HG03280 (cell line): ENCODE data around the gene SLC7A9.

Experiments
- ATAC-seq: cut with Tn5 transposase; IDR thresholded peaks from one replicate; pipeline ENCODE4 v1.9.1; 2021; ENCODE audit warnings: mild to moderate bottlenecking, moderate library complexity; ENCODE audit not compliant: unreplicated experiment

SLC7A9 gene

GRCh38 chr19:32829345-32829896, 40.1 kb downstream of the SLC7A9 start:
- no peak for ATAC-seq

DNA sequence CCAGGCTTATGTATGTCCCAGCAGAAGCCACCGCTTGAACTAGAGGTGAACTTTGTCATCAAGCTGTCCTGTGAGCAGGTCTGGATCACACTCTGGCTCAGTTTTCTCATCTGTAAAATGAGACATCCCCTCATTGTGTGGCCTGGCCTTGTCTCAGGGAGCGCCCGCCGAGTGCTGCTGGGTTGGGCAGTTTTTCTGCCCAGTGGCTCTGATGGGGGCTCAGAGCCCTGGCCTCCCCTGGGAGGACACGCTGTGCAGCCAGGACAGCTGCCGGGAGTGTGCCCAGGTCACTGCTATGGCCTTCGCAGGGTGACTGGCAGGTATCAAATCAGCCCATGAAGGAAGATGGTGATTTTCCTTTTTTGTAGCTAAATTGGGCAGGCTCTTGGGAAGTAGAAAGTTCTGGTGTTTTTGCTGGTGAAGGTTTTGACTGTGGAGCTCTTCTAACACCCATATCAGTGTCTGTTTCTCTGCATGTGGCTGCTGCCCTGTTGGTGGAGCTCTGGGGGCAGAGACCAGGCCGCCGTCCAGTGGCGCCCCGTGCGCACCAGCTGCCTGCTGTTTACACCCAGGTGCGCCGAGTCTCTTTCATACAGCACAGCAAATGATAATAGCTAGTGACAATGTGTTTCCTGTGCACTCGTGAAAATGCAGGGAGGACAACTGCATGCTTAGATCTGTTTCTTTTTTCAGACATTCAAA, 40.8 kb downstream of the SLC7A9 start:
- no peak for ATAC-seq

- no peak for ATAC-seq
Observed at GRCh38 chr19:32828139-32828538, 41.4 kb downstream of the SLC7A9 start.

DNA sequence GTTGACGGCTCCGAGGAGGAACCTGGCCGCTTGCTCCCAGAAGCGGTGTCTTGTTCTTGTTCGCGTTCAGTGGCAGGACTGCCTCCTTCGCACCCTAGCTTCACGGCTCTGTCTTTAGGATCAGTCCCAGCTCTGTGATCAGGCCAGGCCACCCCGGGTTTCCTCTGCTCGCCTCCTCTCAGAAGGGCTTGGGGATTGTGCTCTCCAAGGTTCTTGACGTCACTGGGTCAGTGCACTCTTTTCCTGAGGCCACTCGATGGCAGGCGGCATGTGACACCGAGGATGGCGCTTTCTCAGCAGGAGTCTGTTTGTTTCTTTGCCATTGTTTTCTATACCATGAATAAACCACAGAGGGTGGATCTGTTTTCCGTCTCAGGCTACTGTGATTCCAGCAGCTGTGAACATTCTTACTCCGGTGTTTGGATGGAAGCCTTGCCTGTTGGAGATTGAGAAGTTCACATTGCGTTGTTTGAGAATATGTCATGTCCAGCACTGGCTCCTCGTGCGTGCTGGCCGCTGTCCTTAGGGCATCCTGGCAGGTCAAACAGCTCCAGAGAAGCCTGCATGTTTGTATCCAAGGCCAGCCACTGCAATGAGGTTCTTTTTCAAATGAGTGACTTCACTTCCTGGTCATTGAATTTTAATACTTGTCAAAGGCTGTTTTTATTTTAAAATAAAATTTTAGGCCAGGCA, 44.5 kb downstream of the SLC7A9 start:
- ATAC-seq: no peak

- no peak for ATAC-seq
Observed at GRCh38 chr19:32824191-32824751, 45.3 kb downstream of the SLC7A9 start.

DNA sequence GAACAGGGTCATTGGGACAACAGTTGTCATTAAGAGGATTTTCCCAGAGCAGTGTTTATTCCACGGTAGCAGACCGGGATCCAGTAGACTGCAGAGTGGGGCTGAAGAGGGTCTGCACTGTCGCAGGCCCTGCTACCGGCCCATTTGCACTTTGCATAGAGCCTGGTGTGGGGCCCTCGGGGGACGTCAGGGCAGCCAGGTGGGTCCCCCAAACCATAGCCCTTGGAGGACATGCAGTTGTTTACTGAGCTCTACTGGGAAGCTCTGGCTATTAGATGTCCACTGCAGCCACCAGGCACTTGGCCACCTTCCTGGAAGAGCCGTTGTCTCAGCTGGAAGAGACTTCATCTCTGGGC, 45.8 kb downstream of the SLC7A9 start:
- no peak for ATAC-seq

DNA sequence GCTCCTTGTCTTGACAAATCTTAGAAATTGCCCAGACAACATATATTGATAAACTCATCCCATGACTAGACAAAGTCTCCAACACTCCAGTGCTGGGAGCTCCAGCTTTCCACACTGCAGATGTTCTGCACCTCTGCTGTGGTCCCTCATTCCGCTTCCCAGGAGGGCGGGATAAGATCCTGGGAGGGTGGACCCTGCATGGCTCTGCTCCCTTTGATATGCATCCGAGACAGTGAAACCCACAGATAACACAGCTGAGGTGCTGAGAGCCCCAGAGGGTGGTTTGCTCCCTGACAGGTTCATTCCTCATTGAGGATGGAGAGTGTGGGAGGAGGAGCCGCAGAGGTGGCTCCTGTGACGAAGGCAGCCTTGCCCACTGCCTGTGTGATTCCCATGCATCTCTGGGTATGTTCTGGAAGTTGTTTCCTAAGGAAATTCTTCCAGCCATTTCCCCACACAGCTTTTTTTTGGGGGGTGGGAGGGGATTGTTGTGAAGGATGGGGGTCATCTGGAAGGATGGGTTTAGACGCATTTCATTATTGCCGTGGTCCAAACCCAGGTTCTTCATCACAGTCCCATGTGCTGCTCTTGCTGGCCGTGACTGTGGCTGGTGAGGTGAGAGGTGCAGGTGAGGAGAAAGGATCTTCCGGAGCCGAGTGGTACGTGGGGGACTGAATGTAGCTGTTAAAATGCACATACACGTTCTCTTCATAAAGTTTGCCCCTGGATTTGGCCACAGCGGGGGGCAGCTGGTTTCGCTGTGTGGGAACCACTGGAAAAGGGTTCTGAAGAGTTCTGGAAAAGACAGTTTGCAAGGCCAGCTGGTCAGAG, 46.4 kb downstream of the SLC7A9 start:
- no peak for ATAC-seq

DNA sequence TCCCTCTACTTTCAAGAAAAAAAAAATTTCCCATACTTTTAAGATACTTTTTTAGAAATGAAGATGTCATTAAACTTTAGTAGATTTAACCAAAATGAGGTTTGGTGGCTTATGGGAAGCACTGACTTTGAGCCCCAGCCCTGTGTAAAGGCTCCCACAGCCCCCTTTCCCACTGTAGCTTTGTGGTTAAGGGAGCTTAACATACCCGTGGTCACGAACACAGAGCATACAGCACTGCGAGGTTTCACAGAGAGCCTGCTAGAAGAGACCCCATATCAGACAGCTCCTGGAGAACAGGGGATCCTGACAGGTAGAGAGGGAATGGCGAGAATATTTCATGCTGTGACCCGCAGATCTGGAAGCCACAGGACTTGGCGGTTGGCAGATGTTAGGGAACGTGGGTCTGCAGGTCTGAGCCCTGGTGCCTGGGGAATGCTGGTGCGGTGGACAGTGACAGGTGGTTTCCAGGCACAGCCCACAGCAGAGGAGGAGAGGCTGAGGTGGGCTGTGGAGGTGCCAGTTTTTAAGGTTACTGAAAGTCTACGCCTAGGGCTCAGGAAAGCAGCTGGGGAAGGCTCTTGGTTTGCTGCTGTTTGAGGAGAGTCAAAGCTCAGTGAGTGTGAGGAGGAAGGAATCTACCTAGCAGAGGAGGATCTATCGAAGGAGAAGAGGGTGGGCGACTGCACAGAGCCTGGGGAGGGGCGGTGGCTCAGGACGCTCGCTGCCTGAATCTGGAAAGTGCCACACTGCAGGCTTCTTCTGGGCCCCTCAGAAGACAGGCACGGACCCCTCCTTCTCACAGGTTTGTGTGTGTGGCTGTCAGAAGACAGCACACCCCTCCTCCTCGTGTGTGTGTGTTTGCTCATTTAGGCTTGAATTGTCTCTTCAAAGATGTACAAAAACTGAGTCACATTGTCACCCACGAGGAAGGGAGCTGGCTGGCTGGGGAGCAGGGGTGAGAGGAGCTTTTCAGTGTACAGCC, 49.9 kb downstream of the SLC7A9 start:
- no peak for ATAC-seq

DNA sequence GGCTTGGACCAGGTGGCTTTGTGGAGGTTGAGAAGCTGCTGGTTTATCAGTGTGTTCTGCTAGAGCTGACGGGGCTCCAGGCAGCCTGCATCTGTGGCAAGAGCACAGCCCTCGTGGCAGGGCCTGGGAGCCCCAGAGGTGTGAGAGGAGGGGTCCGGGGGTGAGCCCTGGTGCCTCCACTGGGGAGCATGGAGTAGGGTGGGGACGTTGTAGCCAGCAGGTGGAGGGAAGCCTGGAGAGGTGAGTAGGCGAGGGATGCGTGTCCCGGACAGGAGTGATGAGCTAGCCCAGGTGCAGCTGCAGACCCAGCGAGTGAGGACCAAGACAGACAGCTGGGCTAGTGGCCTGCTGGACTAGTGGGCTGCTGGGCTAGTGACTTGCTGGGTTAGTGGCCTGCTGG, 51.0 kb downstream of the SLC7A9 start:
- no peak for ATAC-seq

DNA sequence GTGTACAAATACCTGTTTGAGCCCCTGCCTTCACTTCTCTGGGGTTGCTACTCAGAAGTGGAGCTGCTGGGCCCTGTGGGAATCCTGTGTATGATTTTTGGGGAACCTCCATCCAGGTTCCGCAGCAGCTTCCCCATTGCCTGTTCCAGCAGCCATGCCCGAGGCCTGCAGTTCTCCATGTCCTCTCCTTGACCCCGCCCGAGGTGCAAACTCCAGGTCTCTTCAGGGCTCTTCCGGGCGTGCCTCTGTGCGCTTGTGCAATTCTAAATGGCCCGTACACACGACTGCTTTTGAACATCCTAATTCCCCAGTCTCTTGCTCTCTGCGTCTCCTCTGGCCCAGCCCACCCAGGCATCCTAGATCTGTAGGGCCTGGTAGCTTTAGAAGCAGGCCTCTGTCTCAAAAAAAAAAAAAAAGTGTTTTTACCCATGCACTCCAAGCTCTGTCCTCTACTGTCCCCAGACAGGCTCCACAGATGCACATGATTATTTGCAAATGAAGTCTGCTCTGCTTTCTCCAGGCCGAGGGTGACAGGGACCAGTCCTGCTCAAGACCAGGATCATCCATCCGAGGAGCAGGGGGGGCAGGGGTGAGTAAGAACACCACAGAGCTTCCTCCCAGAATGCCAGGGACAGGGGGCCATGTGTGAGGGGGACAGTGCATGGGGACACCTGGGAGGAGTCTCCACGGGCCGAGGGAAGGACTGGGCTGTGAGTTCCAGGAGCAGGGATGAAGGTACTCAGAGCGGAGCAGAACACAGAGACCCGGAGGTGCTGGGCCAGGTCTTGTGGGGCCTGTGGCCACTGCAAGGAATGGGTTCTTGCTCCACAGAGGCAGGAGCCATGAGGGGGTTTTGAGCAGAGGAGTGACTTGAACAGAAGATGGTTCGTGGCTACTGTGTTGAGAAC, 51.7 kb downstream of the SLC7A9 start:
- no peak for ATAC-seq

- ATAC-seq: no peak
Observed at GRCh38 chr19:32816555-32817099, 52.9 kb downstream of the SLC7A9 start.

- no peak for ATAC-seq
Observed at GRCh38 chr19:32814624-32815023, 54.9 kb downstream of the SLC7A9 start.

DNA sequence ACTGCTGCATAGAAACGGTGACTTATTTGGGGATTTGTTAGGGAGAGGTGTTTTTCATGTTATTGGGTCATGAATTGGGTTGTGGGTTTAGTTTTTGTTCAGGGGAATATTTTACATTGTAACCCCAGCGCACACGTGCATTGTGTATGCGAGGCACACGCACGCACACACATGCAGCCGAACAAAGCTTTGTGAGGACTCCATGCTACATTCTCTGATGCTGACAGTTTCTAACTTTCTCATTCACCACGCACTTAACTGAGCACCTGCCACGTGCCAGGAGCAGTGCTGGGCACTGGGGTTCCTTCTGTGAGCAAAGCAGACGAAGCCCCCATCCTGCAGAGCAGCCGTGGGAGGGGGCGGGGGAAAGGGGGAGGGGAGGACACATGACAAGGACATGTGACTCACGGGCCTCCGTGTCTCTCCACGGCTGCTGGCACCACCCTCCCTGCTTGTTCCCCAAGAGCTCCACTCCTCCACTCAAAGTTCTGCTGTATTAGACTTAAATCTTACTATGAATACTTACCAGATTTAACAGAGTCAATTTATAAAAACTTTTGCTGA, 55.6 kb downstream of the SLC7A9 start:
- no peak for ATAC-seq

DNA sequence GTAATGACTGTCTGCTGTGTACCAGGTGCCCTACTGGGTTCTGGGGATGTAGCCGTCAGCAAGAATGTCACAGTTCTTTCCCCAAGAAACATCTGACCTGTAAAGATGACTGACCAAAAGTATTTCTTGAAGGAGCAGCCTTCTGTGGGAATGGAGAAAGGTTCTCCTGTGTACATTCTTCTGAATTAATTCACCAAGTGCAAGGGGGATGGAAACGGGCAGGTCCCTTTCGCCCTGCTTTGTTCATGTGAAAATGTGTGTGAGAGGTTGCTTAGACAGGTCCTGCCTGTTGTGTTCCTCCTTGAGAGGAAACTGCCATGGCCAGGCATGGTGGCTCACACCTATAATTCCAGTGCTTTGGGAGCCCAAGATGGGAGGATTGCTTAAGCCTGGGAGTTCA, 57.0 kb downstream of the SLC7A9 start:
- ATAC-seq: no peak

DNA sequence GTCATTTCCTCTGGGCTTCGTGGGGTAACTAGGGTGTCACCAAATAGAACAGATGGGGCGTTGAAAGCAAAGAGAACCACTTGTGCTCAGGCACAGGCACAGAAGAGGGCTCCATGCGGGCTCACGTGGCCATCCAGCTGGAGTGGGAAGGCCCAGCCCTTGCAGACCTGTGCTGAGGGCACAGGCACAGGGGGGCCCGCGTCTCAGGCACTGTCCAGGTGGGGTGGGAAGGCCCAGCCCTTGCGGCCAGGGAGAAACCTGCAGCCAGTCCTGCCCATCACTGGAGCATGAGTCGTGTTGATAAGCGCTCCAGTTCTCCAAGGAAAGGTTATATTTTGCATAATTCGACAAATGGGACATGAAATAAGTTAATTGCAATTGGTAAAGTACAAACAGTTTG, 57.5 kb downstream of the SLC7A9 start:
- ATAC-seq: no peak

- no peak for ATAC-seq
Observed at GRCh38 chr19:32811151-32811550, 58.4 kb downstream of the SLC7A9 start.

DNA sequence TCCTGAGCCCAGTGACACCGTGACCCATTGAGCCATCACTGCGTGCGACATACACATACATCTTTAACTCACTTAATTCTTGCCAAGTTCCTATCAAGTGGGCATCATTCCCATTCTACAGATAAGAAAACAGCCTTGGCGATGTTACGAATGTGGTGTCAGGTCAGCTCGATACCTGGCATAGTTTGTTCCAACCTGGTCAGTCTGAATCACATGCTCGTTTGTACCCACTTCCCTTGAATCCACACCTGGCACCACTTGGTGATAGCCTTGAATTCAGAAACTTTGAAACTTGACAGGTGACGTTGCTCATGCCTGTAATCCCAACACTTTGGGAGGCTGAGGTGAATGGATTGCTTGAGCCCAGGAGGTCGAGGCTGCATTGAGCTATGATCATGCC, 59.1 kb downstream of the SLC7A9 start:
- ATAC-seq: no peak

- no peak for ATAC-seq
Observed at GRCh38 chr19:32809754-32810153, 59.8 kb downstream of the SLC7A9 start.
